CD4-positive, alpha-beta T cell treated with Interleukin-6 for 4 hours (primary cell): ENCODE measurements around the gene ZNF333.

Experiments
- DNase-seq: peaks from one replicate; pipeline ENCODE4 v3.0.0-alpha.2; 2020; ENCODE audit warnings: mixed read lengths

The ZNF333 gene

DNA sequence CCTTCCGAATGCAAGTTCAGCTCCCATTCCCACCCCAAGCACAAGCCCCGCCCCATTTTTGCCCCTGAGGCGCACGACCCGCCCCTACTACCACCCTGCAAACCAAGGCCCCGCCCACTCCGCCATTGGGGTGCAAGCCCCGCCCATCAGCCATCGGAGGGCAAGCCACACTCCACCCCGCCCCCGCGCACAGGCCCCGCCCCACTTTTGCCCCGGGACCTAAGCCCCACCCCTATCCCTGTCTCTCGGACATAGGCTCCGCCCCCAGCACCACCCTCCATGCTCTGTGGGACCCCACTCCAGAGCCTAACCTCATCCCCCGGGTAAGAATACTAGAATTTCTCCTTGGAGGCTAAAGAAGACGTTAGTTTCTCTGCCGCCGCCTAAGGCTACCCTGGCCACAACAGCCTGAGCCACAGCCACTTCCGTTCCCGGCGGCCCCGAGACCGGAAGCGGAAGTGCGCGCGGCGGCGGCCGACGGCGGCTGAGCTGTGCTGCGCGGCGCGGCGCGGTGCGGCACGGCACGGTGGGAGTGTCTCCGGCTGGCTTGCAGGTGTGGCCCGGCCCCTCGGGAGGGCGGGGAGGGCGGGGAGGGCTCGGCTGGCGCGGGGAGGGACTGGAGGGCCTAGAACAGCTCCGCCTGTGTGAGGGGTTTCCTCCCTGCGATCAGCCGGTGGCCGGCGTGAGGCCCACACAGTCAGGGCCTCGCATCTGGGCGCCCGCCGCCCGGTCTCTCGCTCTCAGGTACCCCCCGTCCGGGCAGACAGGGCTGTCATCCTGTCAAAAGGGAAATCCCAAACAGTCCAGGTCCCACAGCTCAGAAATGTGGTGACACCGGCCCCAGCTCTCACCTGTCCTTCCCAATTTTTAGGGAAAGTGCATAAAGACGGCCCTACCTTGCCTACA is at the start of gene ZNF333:
TSS of gene ZNF333 (plus strand) at position 451 of the 906 bp plus-strand sequence. CDS start 3,444 bp downstream, outside the sequence.
- DNase-seq: peak; percentile 99

GRCh38 chr19:14648506-14648905 is 41.3 kb upstream of the ZNF333 start:
- no peak for DNase-seq

GRCh38 chr19:14649020-14649419 is 40.8 kb upstream of the ZNF333 start:
- no peak for DNase-seq

DNA sequence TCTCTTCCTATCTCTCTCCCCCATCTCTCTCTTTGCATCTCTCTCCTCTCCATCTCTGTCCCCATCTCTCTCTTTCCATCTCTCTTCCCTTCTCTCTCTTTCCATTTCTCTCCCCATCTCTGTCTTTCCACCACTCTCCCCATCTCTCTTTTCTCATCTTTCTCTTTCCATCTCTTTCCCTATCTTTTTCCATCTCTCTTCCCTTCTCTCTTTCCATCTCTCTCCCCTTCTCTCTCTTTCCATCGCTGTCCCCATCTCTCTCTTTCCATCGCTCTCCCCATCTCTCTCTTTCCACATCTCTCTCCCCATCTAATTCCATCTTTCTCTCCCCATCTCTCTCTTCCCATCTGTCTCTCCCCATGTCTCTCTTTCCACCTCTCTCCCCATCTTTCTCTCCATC is 39.7 kb upstream of the ZNF333 start:
- no peak for DNase-seq

- DNase-seq: no peak
These were observed 34.9 kb upstream of the ZNF333 start for GRCh38 chr19:14654786-14655560.

DNA sequence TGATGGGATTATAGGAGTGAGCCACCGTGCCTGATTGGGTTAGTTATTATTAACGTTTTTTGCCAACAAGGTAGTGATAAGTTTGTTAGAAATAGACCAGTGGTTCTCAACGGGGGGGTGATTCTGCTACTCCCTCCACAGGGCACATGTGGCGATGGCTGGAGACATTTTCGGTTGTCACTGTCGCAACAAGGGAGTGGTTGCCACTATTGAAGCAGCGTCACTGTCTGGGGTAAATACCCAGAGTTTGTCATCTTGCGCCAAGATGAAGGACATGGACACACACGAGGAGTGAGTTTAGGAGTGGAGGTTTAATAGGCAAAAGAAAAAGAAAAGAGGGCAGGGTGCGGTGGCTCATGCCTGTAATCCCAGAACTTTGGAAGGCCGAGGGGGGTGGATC is 34.1 kb upstream of the ZNF333 start:
- no peak for DNase-seq

DNA sequence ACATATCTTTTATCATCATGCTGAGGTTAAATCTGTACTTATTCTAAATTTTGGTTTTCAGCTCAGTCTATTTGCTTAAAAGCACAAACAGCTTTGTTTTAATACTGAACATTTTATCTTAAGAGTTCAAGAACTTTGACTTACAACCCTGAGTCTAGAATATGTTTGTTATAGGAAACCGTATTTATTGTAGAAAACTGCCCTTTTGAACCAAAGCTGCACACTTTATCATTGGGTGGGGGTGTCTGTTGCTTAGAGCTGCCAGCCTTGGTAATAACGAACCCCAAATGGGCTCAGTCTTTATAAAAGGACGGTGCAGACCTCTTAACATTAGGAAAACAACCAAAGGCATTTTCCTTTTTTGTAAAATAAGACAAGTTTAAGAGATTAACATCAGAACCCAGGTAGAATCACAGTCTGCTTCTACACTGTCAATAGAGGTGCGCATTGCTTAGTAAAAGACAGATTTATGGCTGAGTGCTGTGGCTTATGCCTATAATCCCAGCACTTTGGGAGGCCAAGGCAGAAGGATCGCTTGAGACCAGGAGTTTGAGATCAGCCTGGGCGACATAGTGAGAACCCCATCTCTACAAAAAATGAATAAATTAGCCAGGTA is 29.9 kb upstream of the ZNF333 start:
- DNase-seq: no peak

DNA sequence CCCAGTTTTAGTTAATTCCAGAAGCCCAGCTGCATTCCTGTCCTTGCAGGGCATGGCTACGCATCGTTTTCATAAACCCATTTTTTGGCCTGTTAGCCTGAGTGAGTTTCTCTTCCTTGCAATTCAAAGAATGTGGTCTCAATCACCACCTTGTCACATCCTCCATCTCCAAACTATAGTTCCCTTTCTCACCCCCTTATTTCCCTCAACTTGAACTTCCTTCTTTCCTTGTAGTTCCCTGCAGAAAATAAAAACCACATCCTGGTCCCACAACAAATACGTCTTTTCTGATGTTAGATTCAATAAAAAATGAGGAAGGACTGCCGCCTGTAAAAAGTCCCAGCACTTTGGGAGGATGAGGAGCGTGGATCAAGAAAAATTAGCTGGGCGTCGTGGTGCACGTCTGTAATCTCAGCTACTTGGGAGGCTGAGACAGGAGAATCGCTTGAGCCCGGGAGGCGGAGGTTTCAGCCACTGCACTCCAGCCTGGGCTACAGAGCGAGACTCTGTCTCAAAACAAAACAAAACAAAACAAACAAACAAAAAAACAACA is 28.4 kb upstream of the ZNF333 start:
- no peak for DNase-seq

GRCh38 chr19:14669940-14670339 is 19.9 kb upstream of the ZNF333 start:
- DNase-seq: no peak

GRCh38 chr19:14670408-14670807 is 19.4 kb upstream of the ZNF333 start:
- DNase-seq: no peak

DNA sequence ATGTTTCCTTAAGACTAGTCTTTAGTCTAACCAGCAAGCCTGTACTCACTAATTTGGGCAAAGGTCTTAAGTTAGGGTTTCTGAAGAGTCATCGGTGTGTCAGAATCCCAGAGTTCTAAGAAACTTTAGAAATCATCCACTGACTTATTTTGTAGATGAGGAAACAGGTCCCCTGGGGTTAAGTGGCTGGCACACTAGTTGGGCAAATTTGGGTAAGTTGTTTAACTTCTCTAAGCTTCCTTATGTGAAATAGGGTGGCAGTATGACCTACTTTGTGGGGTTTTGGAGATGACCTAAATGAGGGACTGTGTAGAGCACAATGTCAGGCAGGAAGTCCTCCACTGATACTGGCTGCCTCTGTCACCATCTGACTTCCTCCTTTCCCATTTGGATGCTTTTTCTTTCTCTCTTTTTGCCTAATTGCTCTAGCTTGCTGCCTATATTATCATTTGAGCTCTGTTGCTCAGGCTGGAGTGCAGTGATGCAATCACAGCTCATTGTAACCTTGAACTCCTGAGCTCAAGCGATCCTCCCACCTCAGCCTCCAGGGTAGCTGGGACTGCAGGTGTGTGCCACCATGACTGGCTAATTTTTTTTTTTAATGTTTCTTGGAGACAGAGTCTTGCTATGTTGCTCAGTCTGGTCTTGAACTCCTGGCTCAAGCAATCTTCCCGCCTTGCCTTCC is 17.5 kb upstream of the ZNF333 start:
- no peak for DNase-seq

DNA sequence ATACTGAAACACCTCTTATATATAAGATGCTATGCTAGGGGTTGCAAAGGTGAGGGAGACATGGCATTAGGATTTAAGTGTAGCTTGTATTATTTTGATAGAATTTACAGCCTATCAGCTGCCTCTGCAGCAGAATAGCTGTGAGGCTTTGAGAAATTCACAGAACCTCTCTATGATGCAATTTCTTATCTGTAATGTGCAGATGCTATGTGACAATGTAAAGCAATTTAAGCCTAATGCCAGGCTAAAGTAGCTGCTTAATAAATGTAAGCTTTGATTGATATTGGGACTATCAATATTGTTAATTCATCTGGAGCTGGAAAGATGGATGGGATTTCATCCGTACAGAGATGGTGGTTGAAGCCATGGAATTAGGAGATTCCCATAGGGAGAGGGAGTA is 16.8 kb upstream of the ZNF333 start:
- no peak for DNase-seq

DNA sequence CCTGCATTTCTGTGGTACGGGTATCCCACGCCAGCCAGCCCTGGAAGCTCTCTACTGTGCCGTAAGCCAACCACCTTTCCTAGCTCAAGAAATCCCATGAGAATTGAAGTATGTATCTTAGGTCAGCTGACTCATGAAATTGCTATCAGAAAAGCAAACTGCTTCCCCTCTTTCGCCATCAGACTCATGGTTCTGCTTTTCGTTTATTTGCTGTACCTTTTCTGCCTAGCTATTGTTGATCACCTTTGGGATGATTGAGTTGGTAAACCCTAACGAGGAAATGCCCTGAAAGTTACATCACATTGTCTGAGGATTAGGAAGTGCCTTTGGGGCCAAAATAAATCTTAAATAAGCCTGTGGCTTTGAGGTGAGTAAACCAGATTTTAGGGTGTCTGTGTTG is 15.1 kb upstream of the ZNF333 start, which contains the start of gene ADGRE3:
TSS of gene ADGRE3 (minus strand) at position 81 of the 400 bp plus-strand sequence. CDS start at position 7, 74 bp downstream.
- no peak for DNase-seq

DNA sequence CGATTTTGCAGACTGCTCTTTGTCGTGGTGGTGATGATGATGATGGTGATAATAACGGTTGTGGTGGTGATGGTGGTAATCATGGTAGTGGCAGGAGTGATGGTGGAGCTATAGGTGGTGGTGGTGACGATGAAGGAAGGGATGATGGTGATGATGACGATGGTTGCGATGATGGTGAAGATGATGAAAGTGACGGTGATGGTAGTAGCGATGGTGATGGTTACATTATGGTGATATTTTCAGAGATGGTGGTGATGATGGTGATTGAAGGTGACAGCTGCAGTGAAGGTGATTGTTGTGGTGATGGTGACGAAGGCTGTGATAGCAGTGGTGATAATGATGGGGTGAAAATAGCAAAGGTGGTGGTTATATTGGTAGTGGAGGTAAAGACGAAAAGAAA is 13.1 kb upstream of the ZNF333 start:
- no peak for DNase-seq

GRCh38 chr19:14677464-14677863 is 12.4 kb upstream of the ZNF333 start:
- no peak for DNase-seq

GRCh38 chr19:14678199-14678598 is 11.6 kb upstream of the ZNF333 start:
- no peak for DNase-seq

DNA sequence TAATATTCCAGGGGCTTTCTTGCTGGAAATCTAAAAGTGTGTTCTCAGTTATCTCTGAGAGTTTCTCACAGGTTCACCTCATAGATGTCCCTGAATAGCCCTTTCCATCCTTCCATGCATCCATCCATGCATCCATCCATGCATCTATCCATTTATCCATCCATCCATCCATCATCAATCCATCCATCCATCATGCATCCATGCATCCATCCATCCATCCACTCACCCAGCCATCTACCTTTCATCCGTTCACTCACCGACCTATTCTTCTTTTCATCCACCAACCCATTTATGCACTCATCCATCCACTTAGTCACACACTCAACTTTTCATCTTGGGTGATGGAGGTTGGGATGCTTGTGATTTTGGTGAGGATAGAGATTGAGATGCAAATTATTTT is 7.8 kb upstream of the ZNF333 start:
- DNase-seq: no peak

GRCh38 chr19:14683439-14683838 is 6.4 kb upstream of the ZNF333 start:
- no peak for DNase-seq

GRCh38 chr19:14686411-14686810 is 3.4 kb upstream of the ZNF333 start:
- peak; percentile 27 for DNase-seq

- no peak for DNase-seq
These were observed 4.9 kb downstream of the ZNF333 start for GRCh38 chr19:14694641-14695266.

DNA sequence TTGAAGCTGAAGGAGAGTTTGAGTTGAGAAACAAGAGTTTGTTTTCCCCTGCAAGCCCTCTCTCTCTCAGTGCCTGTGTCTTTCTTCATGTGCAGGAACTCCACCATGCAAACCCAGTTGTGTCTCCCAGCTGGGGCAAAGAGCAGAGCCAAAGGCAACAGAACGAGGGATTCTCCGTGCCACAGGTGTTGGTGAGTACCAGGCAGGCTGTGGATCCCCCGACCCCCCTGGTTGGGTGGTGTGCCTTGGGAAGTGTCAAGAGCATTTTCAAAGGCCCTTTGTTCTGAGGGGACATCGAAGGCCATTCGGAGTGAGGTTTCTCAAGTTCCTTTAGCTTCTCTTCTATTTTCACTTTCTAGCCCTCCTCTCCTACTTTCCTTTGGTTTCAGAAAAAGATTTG is 5.6 kb downstream of the ZNF333 start:
- DNase-seq: no peak

DNA sequence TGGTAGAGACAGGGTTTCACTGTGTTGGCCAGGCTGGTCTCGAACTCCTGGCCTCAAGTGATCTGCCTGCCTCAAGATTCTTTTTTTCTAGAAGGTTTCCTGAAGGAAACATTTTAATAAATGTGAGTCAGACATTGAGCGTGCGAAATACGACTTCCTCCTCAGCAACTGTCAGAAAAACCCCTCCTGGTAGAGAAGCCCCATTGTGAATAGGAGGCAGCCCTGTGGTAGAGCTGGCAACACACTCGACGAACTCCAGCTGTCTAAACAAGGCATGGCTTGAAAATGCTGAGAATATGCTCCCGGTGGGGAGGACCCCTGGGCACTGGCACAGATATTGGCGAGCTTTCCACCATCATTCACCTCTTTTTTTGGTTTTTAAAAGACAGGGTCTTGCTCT is 9.8 kb downstream of the ZNF333 start:
- no peak for DNase-seq
